KG1 (cell line): ENCODE results near the gene RBM19.

ENCODE experiments used
- DNase-seq: peaks from one replicate; lab custom pipeline; 2025; lab: John Stamatoyannopoulos, UW

The RBM19 gene

DNA sequence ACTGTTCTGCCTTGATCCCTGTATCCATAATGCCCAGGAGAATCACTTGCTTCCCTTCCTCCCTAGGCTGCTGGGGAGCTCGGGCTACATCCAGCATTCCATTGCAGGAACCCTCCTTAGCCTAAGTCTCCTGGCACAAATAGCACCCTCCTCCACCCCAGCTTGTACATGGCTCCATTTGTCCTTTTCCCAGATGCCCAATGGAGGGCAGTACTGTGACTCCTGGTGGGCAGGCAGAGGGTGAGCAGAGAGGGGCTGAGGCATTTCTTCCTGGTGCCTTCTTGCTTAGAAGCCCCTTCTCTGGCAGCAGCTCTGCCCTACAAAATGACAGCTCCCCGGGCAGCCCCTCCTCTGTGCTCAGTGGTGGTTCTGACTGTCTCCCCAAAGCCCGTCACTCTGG lies 86.5 kb downstream of the RBM19 start:
- DNase-seq, result no peak

DNA sequence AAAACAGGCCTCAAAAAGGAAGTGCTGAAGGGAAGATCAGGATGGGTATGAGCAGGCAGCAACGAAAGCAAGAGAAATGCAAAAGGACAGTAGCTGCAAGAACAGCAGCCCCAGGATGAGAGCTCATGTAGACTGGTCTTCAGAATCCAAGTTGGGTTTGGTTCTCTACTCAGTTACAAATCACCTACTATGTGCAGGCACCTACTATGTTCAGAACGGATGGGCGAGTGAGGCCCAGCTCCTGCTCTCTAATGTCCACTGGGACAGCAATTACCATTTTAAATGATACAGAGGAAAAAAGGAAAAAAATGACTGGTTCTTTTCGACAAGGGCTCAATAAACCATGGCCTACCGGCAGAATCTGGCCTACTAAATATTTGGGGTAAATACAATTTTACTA lies 88.5 kb downstream of the RBM19 start:
- DNase-seq, result no peak

DNA sequence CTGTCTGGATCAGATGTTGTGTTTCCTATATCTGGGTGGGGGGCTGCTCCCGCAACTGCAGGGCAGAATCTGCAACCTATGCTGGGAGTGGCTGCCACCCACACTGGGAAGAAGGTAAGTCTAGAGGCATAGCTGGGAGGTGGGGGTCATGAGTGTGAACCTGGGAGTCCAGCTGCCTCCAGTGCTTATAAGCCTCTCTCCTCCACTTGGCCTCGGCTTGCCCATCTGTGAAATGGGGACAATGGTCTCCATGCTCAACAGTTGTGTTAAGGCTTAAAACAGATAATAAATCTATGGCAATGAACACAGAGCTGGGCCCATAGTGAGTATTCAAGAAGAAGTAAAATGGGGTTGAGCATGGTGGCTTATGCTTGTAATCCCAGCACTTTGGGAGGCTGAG lies 90.0 kb downstream of the RBM19 start:
- no peak for DNase-seq

DNA sequence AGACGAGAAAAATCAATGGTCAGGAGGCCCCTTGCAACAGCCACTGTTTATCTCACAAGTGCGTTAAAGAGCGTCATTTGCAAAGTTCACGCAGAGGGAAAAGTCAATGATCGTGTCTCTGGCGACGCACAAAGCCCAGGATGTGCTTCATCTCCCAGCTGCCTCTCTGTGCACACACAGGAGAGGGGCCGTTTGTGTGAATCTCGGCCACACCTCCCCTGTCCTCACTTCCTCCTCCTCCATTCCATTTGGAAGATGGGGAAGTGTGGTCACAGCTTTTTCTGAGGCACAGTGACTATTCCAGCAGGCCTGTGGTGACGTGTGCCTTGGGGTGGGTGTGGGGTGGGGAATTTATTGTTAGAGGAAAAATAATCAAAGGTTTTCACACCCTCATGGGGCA lies 90.4 kb downstream of the RBM19 start:
- DNase-seq, result no peak

DNA sequence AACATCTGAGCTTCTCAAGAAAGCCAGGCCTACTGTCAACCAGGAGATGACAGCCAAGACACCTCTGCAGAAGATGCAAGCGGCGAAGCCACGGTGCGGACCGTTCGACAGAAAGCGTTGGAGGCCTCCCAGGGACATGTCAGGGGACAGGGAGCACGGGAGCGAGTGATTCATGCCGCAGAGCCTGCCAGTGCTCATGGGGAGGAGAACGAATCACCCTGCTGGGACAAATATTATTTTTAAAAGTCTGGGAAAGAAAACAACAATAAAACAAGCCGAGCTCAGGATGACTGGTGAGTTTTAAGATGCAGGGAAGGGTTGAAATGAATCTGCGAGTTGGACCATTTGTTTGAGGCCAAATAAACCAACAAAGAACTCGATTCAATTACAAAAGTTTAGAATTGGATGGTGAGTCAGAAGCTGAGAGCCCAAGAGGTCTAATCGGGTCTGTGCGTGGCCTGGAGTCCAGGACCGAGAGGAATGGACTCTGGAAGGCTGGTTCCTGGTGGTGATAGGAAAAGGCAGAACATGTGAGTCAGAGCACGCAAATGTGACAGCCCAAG lies 91.0 kb downstream of the RBM19 start:
- no peak for DNase-seq

DNA sequence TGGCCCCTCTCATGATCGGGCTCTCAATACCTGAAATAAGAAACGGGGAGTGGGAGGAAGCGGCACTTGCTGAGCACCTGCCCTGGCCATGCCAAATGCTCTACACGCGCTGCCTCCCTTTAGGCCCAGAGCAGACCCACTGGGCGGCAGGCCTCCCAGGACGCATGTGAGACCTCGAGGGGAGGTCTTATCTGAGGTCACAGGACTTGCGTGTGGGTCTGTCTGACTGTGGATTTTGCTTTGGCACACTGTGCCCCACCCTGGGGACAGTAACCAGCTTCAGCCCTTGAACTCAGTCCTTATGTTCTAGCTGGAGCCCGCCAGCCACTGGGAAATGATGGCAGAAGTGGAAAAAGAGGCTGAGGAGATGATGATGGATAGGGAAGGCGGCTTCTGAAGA lies 91.8 kb downstream of the RBM19 start:
- no peak for DNase-seq

DNA sequence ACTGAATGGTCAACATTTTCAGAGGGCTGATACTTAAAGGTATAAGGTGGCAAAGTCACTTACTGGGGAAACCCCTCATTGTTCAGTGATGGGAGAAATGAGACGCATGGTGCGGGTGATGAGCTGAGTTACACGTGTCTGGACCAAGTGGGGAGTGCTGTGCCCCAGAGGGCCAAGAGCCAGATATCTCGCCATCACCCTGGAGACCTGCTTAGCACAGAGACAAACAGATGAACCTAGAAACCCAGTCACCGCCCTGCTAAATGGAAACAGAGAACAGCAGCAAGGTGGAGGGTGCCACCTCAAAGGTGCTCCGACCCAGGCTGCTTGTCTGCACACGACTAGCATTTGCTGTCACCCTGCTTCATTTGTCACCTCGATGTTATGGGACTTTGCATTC lies 92.4 kb downstream of the RBM19 start:
- no peak for DNase-seq

DNA sequence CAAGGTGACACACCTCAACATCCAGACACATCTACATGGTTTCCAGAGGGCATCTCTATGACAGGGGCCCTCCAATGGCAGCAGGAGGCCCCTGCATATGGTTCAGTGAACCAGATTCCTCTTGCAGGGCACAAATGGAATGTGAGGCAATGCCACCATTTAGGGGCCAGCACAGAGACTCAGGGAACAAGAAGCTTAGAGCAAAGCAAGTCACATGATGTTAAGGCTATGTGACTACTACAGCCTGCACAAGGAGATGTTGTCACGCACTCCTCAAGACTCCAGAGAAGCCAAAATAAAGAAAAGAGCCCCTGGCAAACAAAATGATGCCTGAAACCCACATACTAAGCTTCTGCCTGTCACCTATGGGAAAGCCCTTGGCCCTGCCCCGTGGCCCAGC lies 95.2 kb downstream of the RBM19 start:
- DNase-seq, result no peak

DNA sequence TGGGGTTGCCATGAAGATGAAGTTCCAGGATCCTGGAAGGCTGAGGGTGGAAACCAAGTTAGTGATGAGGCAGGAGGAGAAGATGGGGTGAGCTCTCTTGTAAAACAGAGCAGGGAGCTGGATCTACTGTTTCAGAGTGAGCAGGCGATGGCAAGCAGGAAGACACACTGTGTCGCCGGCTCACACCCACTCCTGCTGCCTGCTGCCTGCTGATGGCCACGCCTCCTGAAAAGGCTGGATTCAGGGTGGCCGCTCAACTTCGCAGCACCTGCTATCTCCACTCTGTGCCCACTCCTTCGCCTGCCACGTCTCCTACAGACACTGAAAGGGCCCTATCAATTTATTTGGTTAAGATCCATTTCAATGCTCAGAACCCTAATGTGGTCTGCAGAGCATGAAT lies 96.1 kb downstream of the RBM19 start:
- no peak for DNase-seq

DNA sequence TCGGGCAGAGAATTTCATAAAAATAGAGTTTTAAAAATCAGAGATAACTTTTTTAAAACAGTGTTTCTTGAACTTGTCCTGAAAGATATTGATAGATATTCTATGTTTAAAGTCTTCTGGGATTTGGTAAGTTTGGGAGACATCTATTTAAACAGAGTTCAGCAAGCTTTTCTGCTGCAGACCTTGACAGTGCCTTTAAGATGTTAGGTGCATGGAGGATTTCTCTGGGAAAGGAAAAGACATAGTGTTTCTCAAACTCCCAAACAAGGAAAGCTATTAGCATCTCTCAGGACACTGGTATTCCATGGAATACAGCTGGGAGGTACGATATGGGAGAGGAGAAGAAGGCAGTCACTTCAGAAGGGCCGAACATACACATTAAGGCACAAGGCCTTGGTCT lies 97.8 kb downstream of the RBM19 start:
- DNase-seq, result no peak

DNA sequence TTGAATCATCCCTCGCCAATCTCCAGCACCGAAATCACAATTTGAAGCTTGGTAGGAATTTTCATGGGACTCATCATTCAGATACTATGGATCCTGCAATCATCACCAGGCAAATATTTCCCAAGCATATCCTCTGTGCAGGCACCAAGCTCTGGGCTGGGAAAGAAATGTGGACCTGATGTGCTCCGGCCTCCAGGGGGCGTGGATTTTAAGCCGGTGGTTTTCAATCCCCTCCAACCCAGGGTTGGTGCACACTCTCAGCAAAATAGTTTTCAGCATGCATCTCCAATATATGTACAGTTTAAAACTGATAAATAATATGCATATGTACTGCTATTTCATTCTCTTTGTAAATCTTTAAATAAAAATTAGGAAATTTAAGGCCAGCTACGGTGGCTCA lies 98.9 kb downstream of the RBM19 start:
- DNase-seq, result no peak

DNA sequence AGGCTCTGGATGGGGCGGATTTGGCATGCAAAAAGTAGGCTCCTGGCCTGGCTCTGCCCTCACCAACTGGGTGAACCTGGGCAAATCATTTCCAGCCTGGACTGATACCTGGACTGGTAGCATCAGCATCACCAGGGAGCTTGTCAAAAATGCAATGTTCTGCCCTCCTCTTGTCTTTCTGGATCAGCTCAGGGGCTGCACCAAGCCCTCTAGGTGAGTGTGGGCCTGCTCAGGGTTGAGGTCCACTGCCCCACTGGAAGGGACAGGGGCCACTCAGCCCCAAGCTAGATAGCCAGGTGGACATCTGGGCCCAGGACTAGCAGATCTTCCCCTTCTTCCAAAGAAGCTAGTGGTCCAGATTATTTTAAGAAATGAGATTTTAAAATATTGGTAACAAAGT lies 99.6 kb downstream of the RBM19 start:
- DNase-seq, result no peak

DNA sequence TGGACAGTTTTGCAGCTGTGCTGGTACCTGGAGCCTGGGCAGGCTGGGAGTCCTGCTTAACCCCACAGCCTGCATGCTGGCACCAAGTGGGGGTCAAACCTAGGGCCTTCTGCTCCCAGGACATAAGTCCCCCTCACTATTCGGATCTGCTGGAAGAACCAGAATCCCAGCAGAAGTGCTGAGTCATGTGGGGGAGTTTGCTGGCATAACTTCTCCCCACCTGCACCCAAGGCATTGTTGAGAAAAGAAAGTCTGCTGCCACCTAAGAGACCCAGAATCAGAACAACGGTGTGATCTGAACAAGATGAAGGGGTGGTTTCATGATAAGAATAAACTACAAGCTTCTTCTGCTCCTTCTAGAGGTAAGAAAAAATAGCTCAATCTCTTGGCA lies 102.7 kb downstream of the RBM19 start:
- no peak for DNase-seq

DNA sequence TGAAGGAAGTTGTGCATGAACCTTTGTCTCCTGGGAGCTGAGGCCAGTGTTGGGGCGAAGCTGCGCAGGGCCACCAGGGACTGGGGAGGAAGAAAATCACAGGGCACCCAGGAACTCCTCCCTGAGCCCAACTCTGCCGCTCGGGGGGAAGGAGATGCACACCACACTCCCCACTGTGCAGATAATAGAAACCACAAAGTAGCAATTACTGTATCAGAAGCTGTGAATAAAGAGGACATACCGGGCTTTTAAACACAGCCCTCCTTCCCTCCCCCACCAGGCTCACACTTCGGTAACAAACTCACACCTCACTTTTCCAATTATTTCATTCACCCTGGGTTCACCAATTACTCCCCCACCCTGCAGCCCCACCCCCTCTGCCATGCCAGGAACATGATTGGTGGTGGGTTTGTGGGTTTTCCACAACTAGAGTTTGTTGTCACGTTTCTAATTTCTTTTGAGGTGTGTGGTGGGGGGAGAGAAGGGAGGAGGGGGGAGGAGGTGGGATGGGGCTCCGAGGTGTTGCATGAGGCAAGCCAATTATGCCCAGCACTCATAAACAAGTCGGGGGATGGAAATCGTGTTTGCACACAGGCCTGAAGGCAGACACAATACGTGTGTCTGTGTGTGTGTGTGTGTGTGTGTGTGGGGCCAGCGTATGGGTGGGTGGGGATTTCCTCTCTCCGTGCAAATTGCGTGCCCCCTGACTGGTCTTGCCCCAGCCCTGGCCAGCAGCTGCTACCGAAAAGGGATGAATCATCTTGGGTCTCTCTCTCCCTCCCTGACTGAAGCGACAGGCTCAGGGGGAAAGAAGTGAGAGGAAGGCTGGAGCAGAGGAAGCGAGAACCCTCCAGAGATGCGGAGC lies 103.3 kb downstream of the RBM19 start:
- no peak for DNase-seq

DNA sequence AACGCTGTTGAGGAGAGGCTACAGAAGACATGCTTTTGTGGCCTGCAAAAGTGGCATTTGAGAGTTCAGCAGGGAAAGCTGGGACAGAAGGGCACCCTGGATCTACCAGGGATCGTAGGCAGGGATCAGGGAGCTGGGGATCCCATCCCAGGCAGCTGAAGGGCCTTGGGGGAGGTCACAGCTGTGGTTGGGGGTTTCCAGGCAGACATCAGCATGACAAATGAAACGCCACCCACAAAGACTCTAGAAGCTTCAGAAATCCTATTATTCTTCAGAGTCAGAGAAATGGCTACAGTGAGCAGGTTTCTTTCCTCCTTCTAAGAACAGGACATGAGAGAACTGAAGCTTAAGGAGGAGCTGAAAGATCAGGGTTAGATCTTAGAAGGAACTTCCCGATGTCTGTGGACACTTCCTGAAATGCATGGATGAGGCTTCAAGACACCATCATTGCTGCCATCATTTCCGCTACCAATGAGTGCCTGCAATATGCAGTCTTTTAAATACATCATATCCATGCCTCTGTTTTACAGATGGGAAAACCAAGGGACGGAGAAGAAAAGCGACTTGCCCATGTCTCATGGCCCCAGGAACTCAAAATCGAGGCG lies 104.3 kb downstream of the RBM19 start:
- DNase-seq, result no peak

DNA sequence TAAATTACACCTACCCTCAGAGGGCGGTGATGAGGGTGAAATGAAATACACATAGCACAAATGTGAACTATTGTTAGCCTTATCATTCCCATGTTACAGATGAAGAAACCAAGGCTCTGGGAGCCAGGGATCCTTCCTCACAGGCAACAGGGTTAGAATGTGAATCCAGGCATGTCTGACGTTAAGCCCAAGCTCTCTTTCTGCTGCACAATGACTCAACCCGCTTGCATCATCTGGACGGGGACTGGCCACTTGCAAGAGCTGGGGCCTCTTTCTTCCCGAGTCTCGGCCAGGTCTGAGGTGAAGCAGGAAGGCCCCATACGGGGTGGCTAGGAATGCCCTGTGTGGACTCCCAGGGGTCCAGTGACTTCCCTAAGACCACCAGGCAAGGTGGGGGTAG lies 105.2 kb downstream of the RBM19 start:
- no peak for DNase-seq

DNA sequence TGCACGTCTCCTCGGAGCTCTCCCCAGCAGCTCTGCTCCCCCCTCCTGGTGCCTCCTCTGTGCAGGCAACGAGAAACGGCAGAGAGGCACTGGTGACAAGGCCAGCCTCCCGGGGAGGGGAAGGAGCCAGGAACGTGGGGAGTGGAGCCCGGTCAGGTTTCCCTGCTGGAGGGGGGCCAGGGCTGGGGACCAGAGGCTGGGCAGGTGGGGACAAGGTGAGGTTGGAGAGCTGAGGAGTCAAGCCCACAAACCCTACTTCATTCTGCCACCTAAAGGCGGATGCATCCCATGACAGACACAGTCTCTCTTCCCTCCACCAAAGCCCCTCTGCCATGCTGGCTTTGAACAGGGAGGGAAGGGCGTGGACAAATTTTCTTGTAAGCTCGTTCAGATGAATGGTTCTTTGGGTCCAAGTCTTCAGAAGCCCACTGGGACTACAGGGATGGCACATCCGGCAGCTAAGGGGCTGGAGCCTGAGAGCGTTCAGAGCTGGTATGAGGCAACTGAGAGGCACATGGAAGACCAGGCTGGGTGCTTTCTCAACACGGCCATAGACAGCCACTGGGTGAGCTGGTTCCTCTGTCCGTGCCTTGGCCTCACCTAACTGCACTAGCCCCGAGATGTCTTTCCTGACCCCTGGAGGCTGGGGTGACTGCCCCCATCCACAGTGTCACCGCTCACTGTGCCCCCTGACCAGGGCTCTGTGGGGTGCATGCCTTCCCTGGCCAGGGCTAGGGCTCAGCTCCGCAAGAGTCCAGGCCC lies 105.9 kb downstream of the RBM19 start:
- no peak for DNase-seq

DNA sequence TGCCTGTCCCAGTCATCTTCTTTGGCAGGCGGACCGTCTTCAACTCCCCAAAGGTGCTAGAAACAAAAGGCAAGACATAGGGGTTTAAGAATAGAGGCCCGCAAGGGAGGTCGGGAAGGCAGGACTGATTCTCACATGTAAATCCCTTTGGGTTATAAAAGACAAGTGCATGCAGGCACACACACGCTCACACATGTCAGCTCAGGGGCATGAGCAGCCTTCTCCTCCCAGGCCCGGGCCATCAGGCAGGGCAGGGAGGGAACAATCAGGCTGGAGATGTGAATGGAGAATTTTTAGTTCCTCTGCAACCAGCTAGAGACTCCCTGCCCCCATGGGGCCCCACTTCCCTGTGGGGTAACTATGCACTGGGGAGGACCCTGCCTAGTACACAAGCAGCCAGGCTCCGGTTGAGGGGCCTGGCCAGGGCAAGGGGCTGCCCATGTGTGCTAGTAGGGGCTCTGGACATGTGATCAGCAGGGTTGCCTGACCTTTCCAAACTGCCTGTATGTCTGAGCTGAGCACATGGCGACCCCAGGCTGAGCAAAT lies 107.2 kb downstream of the RBM19 start:
- no peak for DNase-seq

DNA sequence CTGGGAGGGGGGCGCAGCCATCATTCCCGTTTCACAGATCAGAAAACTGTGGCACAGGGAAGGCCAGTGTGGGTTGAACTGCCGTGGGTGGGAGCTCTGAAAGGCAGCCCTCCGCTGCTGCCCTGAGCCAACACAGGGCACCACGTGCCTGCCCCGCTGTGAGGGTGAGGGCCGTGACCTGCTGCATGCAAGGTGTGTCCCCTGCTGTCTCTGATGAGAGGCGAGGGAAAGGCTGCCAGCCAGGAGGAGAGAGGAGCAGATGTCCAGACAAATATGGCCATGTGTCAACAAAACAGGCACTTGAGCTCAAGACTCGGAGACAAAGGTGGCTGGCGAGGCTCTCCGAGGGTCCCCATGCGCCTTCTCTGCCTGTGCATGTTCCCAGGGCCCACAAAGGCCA lies 108.8 kb downstream of the RBM19 start:
- no peak for DNase-seq

DNA sequence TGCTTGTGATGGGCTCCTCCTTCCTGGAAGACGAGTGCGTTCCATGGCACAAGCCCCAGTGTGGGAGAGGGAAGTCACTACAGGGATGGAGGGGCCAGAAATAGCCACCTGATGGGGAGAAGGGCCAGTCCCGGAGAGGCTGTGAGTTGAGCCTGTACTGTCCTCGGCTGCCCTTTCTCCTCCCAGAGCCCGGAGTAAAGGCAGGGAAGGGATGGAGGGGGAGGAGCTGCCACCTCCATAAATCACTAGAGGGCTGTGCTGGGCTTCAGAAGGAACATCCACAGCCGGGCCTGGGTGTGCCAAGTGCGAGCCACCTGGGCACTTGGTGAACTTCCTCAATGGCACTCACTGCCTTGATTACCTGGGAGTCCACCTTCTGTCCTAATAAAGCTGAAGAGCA lies 110.1 kb downstream of the RBM19 start:
- no peak for DNase-seq

DNA sequence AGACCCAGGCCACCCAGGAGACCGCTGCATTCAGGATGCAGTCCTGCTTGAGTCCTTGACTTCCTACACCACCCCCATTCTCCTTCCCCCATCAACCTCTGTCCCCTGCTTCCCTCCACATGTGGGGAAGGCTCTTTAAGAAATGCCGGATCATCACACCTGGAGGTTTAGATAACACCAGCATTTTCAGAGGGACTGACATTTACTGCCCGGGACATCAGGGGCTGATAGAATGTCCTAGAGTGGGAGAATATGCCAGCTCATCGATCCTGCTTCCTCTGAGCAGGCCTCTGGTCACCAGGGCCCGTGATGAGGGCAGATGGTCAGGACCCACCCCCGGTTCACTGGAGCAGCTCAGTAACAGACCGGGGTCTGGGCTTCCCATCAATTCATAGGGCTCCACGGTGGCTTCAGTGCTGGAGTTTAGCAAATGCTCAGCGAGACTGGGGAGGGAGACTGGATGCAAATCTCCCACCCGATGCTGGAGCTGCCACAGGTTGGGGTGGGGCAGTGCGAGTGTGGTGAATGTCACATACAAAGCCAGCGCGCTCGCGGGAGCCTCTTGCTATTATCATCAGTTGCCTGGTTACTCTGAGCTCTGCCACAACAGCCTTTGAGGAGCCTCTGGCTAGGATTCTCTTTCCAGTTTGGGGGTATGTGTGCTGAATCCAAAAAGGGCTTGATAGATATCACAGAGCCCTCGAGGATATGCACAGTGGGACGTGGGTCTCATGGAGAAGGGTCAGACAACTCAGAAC lies 111.6 kb downstream of the RBM19 start:
- DNase-seq, result no peak

DNA sequence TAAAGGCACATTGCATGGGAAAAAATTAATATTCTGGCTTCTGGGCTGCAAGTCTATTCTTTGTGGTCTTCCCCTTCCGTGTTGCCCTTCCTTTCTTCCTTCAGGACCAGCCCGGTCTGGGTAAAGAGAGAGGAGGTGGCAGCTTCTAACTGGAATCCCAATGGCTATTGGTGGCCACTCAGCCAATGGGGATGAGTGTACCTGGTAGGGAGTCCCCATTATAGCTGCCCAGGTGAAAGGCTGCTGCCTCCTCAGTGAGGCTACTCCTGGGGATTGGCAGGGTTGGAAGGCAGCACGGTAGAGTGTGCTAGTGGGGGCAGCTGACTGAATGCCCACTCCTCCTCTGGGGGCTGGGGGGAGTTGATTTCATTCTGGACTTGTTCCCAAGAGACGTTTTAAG lies 112.6 kb downstream of the RBM19 start:
- DNase-seq, result no peak
